Occipital lobe (tissue), 2 donors: ENCODE measurements around the gene PRKCH. TPM values are rescaled to one million over a fixed set of nuclear protein-coding genes. Genes with fewer than 3 reads are reported as not detected.

Source experiments
- DNase-seq: peaks from one replicate; lab custom pipeline; 2025; lab: John Stamatoyannopoulos, UW
- total RNA-seq: library from RNA; depleted of rRNA; stranded (reverse); fragments of >200 nt; gene quantifications from one replicate; pipeline ENCODE4 v1.2.3, GENCODE V29; 2014

The PRKCH gene
- total RNA-seq, 1 donor from 2014 or later = 21.2 TPM

DNA sequence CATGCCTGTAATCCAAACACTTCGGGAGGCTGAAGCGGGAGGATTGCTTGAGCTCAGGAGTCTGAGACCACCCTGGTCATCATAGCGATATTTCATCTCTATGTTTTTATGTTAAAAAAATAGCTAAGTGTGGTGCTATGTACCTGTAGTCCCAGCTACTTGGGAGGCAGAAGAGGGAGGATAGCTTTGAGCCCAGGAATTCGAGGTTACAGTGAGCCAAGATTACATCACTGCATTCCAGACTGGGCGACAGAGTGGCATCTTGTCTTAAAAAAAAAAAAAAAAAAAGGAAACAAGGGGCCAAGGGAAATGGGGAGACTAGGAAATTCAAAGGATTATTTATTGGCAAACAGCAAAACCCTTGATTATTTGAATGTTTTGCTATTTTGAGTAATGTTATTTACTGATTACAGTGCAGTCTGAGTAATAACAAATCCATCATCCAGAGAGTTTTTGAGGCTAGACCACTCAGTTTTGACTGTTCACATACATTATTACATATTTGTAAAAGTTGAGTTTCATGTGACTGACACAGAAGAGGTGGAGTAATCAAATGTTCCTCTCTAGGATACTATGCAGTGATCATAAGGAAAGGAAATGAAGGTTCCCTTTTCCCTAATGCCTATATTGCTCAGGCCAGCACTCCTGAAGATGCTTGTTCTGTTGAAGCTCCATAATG lies 40.8 kb downstream of the PRKCH start:
- no peak for DNase-seq

DNA sequence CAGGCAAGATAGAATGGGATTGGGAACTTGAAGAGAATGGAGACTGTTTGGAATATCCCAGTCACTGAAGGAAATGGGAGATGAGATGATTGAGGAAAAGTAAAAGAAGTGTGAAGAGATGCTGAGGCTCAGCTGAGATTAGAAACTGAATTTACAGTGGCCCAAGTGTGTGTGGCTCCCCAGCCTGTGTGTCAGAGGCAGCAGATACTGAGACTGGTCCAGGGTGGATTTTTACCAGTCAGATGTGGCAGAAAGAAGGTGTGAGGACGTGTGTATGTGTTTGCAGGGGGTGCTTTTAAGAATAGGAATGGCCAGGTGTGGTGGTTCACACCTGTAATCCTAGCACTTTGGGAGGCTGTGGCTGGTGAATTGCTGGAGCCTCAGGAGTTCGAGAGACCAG lies 42.9 kb downstream of the PRKCH start:
- no peak for DNase-seq

DNA sequence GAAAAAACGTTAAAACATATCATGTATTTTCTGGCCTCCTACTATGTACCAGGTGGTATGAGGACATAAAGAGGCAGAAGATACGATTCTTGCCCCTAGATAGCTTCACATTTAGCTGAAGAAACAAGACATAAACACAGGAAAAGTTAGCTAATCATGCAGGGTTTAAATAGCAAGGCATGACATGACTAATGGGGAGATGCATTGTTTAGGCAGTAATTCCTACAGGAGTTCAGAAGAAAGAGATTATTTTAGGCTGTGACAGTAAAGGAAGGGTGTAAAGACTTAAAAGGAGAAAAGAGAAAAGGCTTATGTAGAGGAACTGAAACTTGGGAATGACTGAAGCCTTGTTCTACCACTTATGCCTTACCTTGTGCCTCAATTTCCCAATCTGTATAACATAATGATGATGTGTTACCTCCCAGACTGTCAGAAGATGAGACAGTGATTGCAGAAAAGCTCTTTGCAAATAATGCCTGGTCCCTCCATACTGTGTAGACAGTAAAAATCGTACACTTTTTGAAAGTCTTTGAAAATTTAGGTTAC lies 44.4 kb downstream of the PRKCH start:
- DNase-seq = no peak

DNA sequence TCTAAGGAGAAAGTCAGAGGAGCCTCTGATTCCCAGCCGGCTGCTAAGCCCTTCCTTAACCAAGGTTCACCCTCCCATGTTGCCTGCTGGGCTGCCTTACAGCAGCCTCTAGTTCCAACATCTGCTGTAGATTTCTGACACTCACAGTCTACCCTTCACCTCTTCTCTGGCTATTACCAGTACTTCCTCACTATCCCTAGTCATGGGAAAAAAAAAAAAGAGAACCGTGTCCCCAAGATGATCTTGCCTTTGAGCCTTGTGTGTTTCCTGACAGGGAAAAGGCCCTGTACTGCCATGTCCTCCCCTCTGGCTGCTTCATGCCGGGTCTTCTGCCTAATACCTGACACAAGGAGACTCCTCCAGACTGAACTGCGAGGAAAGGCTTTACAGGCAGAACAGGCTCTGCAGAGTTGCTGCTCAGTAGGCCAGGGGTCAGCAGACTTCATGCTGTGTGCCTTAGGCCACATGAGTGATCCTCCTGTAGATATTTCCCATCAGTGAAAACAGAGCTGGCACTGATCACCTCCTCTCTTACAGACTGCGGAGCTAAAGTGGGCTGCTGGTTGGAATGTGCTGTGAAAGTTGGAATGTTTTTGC lies 46.8 kb downstream of the PRKCH start:
- no peak for DNase-seq

DNA sequence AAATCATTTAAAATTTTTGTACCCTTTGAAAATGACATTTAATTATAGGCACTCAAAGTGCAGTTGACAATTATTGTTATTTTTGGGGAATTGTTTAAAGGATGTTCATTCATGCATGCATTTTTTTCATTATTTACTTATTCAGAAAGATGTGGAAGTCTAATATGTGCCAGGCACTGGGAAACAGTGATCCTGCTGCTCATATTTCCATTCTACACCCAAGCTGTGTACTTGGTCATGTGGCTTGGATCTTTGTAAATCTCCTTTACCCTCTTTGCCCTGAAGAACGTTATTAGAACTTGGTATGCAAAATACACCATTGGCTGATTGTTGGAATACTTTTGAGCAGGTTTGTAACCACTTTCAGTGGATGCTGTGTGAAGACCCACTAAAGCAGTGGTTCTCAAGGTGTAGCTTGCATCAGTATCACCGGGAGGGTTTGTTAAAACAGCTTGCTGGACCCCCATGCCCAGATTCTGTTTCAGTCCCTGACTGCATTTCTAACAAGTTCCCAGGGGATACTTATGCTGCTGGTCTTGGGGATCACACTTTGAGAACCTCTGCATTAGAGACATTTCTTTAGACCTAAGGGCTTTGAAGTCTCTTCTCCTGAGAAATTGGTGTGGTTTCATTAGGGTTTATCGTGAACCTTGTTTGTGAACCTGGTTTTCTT lies 47.5 kb downstream of the PRKCH start:
- no peak for DNase-seq

DNA sequence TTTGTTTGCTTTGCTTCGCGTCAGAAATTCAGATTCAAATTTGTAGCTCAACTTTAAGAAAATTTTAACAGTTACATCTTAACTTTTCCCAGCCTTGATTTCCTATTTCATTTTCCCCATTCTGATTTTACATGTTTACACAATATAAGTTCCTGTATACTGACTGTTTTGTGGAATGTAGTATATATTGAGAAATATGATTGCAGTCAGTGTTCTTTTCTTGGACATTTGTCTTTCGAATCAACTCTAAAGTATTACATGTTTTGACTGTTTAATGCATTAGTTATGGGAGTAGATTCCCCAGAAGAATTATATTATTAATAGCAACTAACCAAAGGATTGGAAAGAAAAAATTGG lies 48.1 kb downstream of the PRKCH start:
- no peak for DNase-seq

DNA sequence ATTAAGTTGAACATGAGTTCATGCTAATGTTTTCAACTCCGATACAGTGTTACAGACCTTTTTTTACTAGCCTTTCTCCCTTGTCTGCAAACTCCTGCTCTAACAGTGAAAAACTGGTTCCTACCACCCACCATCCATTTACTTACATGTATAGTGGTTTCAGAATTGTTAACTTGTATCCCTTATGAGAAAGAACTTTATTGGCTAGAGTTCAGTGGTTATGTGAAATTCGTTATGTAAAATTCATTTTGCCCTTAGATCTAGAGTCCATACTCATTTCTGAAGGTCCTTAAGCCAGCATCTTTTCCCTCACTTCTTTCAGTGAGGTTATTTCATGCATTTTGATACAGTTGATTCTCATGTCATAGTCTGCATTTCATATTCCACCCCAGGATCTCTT lies 51.0 kb downstream of the PRKCH start:
- no peak for DNase-seq

DNA sequence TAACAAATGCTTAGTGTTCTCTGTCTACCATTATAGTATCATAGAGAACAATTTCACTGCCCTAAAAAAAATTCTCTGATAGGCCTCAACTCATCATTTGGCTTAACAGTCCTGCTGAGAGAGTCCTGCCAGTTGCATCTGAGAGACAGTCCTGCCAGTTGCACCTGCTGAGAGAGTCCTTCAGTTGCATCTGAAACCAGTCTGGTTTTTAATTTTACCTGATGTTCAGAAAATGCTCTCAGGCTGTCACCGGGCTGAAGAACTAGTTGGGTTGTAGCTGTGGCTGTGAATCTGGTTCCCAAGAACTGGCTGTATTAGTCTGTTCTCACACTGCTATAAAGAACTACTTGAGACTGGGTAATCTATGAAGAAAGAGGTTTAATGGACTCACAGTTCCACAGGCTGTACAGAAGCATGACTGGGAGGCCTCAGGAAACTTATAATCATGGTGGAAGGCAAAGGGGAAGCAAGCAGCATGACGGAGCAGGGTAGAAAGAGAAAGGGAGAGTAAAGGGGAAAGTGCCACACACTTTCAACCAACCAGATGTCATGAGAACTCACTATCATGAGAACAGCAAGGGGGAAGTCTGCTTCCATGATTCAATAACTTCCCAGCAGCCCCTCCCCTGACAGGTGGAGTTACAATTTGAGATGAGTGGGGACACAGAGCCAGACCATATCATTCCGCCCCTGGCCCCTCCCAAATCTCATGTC lies 51.6 kb downstream of the PRKCH start:
- DNase-seq = no peak

DNA sequence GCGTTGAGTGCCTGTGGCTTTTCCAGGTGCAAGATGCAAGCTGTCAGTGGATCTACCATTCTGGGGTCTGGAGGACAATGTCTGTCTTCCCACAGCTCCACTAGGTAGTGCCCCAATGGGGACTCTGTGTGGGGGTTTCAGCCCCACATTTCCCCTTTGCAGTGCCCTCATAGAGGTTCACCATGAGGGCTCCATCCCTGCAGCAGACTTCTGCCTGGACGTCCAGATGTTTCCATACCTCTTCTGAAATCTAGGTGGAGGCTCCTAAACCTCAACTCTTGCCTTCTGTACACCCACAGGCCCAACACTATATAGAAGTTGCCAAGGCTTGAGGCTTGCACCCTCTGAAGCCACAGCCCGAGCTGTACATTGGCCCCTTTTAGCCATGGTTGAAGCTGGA lies 52.9 kb downstream of the PRKCH start:
- no peak for DNase-seq

DNA sequence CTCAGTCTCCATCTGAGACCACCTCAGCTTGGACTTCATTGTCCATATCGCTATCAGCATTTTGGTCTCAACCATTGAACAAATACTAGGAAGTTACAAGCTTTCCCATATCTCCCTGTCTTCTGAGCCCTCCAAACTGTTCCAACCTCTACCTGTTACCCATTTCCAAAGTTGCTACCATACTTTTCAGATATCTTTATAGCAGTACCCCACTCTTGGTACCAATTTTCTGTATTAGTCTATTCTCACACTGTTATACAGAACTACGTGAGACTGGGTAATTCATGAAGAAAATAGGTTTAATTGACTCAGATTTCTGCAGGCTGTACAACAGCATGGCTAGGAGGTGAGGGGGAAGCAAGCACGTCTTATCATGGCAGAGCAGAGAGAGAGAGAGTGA lies 53.8 kb downstream of the PRKCH start:
- DNase-seq = no peak

DNA sequence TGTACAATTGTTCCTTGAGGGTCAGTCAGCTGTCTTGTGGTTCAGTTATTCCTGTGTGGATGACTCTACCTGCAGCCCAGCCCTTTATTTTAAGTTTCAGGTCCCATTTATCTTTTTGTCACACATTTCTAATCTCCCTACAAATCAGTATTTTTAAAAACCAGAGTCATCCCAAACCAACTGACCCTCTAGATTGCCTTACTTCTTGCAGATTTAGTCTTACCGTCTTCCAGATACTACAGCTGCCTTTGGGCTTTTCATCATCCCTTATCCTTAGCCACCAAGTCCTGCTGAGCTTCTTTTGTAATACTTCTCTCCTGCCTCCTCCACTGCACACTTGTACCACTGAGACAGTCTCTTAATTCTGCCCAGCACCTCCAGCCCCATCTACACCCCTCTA lies 54.9 kb downstream of the PRKCH start:
- DNase-seq = no peak

DNA sequence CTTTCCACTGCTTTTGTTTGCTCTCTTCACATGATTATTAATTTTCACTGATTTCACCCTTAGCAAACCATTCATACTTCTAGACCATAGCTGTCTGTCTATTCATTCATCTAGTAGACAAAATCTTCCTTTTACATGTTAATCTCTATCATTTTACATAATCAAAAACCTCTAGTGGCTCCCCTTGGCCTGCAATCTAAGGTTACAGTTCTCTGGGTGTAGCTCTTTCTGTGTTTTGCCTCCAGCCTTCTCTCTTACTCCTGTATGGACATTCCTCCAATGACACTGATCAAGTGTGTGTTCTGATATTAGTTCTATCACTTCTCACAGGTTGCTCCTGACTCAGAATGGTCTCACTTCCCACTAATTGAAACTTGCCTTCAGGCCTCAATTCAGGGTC lies 56.4 kb downstream of the PRKCH start:
- DNase-seq = no peak

DNA sequence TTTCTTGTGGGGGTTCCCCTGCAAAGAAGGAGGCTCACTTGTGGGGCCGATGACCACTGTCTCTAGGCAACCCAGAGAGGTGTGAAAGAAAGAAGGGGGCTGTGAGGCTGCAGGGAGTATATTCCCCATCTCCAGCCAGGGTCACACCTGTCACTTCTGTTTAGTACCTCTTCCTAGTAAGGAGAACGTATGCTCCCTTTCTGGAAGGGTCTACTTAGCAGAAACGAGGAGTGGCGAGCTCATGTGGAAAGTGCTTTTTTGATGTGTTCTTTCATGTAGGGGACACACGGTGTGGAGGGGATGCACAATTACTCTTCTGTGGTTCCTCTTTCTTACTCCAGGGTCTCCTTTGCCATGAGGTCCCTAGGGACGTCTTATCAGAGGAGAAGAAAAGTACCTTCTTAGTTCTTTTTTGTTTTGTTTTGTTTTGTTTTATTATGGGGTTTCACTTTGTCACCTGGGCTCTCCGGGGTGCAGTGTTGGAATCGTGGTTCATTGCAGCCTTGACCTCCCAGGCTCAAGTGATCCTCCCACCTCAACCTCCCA lies 58.3 kb downstream of the PRKCH start:
- DNase-seq = no peak

DNA sequence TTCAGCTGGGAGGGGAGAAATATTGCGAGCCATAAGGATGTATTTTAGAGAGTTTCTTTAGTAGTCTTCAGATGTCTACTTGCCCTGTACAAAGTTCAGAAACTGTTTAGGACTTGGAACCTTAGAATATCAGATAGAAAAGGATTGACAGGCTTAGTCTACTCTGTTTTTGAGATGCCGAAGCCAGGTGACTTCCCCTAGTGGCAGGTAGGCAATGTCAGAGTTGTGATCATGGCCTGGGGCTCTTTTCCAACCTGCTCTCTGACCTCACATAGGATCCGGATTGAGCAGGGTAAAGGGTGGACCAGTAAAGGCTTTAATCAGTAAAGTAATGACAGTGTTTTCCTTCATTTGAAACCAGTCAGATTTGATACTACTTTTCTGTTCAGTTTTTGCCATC lies 59.6 kb downstream of the PRKCH start:
- DNase-seq = no peak

DNA sequence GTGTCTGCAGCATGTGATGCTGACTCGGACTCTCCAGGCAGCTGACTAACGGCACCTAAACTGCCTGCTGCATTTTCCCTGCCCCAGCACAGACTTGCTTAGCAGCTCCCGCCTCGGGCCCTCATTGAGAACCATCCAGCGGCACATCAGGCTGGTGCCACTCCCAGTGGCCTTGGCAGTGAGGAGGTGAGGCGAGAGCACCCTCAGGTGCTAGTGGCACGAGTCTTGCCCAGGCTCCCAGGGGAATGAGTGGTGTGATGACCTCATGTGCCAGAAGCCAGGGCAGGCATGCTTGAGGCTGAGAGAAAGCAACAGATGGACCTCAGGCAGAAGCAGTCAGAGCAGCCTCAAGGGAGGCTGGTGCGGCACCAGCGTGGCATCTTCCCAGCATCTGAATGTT lies 60.2 kb downstream of the PRKCH start:
- DNase-seq = no peak

DNA sequence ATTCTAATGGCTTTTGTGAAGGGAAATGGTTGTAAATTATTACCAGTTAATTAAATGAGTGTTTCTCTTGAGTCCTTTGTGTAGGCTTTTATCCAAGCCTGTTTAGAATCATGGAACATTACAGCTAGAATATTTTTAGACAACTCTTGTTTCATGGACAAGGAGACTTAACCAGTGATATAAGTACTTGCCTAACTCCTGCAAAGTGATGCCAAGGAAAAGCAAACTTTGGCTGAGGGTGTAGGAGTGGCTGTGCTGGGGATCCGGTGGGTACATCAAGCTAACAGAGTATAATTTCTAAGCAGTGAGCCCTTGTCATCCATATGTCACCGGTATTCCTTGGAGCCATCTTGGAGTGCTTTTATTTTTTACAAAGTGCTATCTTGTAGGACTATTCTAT lies 61.5 kb downstream of the PRKCH start:
- no peak for DNase-seq

DNA sequence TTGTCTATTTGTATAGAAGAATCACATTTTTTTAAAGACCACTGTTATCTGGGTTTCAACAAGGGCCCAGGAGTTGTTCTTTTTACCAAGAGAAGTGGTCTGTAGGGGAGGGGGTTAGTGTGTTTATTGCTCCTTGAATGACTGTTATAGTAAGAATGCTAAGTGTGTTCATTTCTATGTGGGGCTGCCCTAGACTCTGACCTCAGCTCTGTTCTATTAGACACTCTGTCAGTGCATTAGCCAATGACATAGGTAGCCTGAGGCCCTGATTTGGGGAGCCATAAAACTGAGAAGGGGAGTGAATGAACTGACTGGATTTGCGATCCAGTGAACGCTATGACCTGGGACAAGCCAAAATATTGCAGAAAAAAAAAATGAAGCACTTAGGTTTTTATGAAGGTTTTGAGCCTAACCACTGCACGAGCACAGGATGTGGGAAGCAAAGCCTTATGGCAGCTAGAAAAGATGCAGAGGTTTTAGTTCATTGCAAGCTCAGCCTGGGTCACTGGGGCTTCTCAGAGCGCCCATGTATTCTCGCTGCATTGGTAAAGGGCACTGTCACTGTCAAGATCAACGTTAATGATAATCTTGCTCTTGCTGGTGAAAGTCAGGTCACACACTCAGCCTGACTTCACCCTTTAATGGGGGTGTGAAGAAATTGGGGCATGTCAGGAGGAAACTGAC lies 63.8 kb downstream of the PRKCH start:
- no peak for DNase-seq

DNA sequence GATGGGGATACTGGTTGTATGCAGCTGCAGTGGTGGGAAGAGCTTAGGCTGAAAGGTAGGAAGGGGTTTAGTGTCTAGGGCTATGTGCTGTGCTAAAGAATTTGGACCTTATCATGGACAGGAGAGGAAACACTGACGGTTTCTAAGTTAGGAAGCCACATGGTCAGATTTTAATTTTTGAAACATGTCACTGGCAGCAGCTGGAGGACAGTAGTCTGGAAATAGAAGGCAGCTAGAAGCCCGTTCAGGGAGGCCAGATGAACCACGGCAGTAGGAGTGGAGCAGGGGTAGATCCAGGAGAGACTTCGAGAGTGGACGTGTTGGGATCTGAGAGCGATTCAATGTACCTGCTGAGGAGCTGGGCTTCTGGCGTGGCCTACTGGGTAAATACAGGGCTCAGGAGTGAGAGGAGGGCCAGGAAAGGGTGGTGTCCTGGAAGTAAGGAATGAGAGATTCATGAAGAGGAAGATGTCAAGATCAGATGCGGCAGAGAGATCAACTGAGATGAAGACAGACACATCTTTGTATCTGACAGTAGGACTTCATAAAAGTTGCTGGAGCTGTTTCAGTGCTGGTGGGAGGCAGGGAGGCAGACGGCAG lies 64.9 kb downstream of the PRKCH start:
- DNase-seq = no peak

DNA sequence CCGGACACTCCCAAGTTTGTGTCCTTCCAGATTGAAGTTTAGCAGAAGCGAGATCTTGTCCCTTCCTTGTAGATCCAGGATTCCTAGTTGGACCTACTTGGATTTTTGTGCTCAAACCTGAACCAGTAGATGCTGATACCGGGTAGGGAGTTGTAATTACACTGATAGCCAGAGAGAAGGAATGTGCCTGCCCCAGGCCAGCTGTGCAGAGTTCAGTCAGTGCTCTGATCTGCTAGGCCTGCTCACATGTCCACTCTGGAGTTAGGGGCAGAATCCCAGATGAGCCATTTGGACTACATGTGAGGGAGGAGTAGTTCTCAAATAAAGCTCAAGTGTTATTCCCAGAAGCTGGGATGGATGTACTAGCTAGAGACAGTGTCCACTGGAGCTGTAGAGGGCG lies 65.7 kb downstream of the PRKCH start:
- DNase-seq = no peak

DNA sequence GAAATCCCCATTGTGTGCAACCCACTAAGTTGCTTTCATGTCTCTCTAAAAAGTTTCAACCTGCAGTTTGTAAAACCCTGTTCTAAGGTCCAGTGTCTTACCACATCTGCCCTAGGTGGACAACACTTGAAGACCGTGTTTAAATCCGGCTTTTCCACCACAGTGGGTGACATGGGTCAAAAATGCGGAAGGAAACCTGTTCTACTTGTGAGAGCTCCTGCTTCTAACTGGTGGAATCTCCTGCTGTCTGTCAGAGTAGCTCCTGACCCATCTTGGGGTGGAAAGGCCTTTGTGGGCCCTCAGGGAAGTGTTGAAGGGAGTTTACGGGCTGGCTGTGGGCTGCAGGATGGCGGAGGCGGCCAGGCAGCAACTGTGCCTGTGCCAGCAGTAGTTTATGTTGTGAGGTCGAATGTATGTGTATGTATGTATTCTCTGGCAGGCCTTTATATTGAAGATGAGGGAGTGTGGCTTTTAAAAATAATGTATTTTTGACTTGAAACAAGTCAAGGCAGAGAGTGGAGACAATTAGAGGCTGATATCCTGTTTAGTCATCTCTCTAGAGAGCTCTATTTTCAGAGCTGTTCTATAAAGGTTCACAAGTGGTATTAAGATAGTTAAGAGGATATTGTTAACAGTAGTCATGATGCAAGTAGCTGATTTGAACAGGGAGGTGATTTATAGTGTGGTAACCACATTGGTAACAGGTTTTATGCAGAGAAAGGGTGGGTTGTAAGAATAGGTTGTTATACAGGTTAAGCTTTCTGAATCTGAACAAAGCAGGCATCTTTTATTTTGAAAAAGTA lies 67.0 kb downstream of the PRKCH start:
- DNase-seq = no peak
